Ovary (tissue), 10 donors: Measurements from ENCODE around the gene ADGRG2. TPM values are rescaled to one million over a fixed set of nuclear protein-coding genes. Genes with fewer than 3 reads are reported as not detected.

ENCODE experiments used
- DNase-seq, 5 donors: peaks; one replicate each; pipeline ENCODE4 v3.0.0-alpha.2; 2019 to 2020
- H3K27ac ChIP-seq, 2 donors: fragments of 200-600 bp; one replicate each; pipeline versions ENCODE4 v1.5.1 to v1.8.0; 2019 to 2022
- H3K27me3 ChIP-seq: fragments of 200-600 bp; one replicate; pipeline ENCODE4 v1.8.0; 2022
- H3K36me3 ChIP-seq: fragments of 200-600 bp; sonication (generic); one replicate; pipeline ENCODE4 v1.5.1; 2019
- H3K4me1 ChIP-seq: one replicate; pipeline ENCODE4 v1.8.1; 2013; ENCODE audit warnings: mild to moderate bottlenecking, moderate library complexity; ENCODE audit not compliant: insufficient read depth
- H3K4me3 ChIP-seq: fragments of 200-600 bp; sonication (generic); one replicate; pipeline ENCODE4 v1.5.1; 2017
- H3K9me3 ChIP-seq, 2 donors: fragments of 200-600 bp in 1 of 2; sonication (generic) in 1 of 2; one replicate each; pipeline versions ENCODE4 v1.5.1 to v1.8.1; 2013 to 2019; ENCODE audit warnings: mild to moderate bottlenecking in 1 of 2, moderate library complexity in 1 of 2
- EP300 ChIP-seq: sonication (generic); formaldehyde crosslinking; IDR thresholded peaks from one replicate; pipeline ENCODE4 v1.6.1; 2017; ENCODE audit warnings: antibody characterized with exemption
- POLR2A ChIP-seq: fragments of 450-650 bp; IDR thresholded peaks from one replicate; pipeline ENCODE4 v1.6.1; 2017; ENCODE audit warnings: antibody characterized with exemption, mild to moderate bottlenecking, moderate library complexity
- WGBS, 3 donors: extraction: QIAGEN DNeasy Blood & Tissue Kit in 1 of 3; methylation state at CpG; one replicate each; pipeline versions ENCODE4 v1.1.5 to v1.1.7; 2013 to 2017; 5-methylcytosine and 5-hydroxymethylcytosine counted together
- intact Hi-C, 4 donors: fragments of 100-400 bp; cut with DNase I; formaldehyde crosslinking; loops; one replicate each; pipeline versions ENCODE4 v1.11.0 to v1.15.1; 2022 to 2023
- long read RNA-seq, 3 donors: library from polyadenylated mRNA in 2 of 3; unstranded in 2 of 3; transcript quantifications; one replicate each; pipeline ENCODE4 v2.0.0 and lab custom pipeline, GENCODE V29; 2021 to 2026
- polyA plus RNA-seq, 2 donors: library from polyadenylated mRNA; stranded (reverse); fragments of 200-250 nt in 1 of 2; fragments of 350-450 nt in 1 of 2; fragmentation: Illumina TruSeq in 1 of 2; extraction: RNeasy Lipid Tissue Mini Kit (QIAGEN cat#74804) in 1 of 2; gene quantifications; one replicate each; pipeline ENCODE4 v1.2.3, GENCODE V29; 2013 to 2014
- total RNA-seq, 7 donors: library from RNA; depleted of rRNA in 2 of 7; stranded (reverse); fragments of >200 nt in 2 of 7; fragmentation: NEBNext Ultra II Directional in 3 of 7; extraction: Animal tissue kit (Norgen Biotek cat#: 25700) in 3 of 7; gene quantifications; one replicate each; pipeline versions ENCODE4 v1.1.0 to v1.2.4, GENCODE V29; 2016 to 2023
- TF ChIP-seq, protein P1 (sequence below), 3 donors: fragments of 450-650 bp in 2 of 3; fragments of 200-600 bp in 1 of 3; IDR thresholded peaks; one replicate each; pipeline versions ENCODE4 v1.5.1 to v1.8.0; 2016 to 2022; ENCODE audit warnings: antibody characterized with exemption in 3 of 3, mild to moderate bottlenecking in 1 of 3
- donor health status: DM: no; HTN: no; CAD: no; lungs with moderate emphysema.
- donor health status: DM: no; HTN: no; CAD: no.
- donor health status: Bipolar disorder and iron deficiency.
- donor health status: DM: yes; HTN: yes; CAD: no.
- donor health status: DM: no; HTN: no; CAD: no.
- donor health status: DM: yes; HTN: yes; CAD: no.

Gene ADGRG2, protein sequence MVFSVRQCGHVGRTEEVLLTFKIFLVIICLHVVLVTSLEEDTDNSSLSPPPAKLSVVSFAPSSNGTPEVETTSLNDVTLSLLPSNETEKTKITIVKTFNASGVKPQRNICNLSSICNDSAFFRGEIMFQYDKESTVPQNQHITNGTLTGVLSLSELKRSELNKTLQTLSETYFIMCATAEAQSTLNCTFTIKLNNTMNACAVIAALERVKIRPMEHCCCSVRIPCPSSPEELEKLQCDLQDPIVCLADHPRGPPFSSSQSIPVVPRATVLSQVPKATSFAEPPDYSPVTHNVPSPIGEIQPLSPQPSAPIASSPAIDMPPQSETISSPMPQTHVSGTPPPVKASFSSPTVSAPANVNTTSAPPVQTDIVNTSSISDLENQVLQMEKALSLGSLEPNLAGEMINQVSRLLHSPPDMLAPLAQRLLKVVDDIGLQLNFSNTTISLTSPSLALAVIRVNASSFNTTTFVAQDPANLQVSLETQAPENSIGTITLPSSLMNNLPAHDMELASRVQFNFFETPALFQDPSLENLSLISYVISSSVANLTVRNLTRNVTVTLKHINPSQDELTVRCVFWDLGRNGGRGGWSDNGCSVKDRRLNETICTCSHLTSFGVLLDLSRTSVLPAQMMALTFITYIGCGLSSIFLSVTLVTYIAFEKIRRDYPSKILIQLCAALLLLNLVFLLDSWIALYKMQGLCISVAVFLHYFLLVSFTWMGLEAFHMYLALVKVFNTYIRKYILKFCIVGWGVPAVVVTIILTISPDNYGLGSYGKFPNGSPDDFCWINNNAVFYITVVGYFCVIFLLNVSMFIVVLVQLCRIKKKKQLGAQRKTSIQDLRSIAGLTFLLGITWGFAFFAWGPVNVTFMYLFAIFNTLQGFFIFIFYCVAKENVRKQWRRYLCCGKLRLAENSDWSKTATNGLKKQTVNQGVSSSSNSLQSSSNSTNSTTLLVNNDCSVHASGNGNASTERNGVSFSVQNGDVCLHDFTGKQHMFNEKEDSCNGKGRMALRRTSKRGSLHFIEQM
- 10 to 100 TPM in 2 of 7 donors, 1 to 10 TPM in 2, under 1 TPM in 3; 0.08 to 16.2 (median 1.4) TPM for total RNA-seq
- 1 to 10 TPM in 1 of 2 donors, under 1 TPM in 1; 0.12 to 1.3 TPM for polyA plus RNA-seq
- long read RNA-seq, donor 1, partial matches to known transcripts: 0 of 3 reads
- long read RNA-seq, donor 1, other reads (novel, unspliced or antisense): 3 of 3 reads
- long read RNA-seq, donor 2, full-length matches to known transcripts: 1 of 1 reads
- long read RNA-seq, donor 2, partial matches to known transcripts: 0 of 1 reads
- long read RNA-seq, donor 2, other reads (novel, unspliced or antisense): 0 of 1 reads
- long read RNA-seq, donor 3, partial matches to known transcripts: 4 of 11 reads
- long read RNA-seq, donor 3, other reads (novel, unspliced or antisense): 7 of 11 reads

- Histone ChIP-seq H3K36me3 (no peaks in the 10 kb centered on the region), H3K27ac (no peak within 1 kb of the TSS), H3K27me3 (no peaks in the 10 kb centered on the region), H3K9me3 (no peaks in the 10 kb centered on the region), H3K4me3 (peak within 1 kb of the TSS; percentile 30), H3K4me1 (peaks cover 2% of the 10 kb centered on the region)
- TF ChIP-seq EP300 (no peak), POLR2A (no peak)
- TF ChIP-seq, protein P1, sequence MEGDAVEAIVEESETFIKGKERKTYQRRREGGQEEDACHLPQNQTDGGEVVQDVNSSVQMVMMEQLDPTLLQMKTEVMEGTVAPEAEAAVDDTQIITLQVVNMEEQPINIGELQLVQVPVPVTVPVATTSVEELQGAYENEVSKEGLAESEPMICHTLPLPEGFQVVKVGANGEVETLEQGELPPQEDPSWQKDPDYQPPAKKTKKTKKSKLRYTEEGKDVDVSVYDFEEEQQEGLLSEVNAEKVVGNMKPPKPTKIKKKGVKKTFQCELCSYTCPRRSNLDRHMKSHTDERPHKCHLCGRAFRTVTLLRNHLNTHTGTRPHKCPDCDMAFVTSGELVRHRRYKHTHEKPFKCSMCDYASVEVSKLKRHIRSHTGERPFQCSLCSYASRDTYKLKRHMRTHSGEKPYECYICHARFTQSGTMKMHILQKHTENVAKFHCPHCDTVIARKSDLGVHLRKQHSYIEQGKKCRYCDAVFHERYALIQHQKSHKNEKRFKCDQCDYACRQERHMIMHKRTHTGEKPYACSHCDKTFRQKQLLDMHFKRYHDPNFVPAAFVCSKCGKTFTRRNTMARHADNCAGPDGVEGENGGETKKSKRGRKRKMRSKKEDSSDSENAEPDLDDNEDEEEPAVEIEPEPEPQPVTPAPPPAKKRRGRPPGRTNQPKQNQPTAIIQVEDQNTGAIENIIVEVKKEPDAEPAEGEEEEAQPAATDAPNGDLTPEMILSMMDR (IDR thresholded peaks at IDR 0.05): no peak
- 12 to 23% (median 15%) methylated on average over 44 to 106 of the region's 107 CpGs for WGBS, 3 donors
- DNase-seq: peak; percentile 17 to 53 (median 36)
- intact Hi-C loops: no loop called here
Observed at GRCh38 chrX:19121898-19122640, at the start of gene ADGRG2. TSS of gene ADGRG2 (minus strand) at chrX:19122468. CDS start at chrX:19068834, 53,634 bp downstream.

DNA sequence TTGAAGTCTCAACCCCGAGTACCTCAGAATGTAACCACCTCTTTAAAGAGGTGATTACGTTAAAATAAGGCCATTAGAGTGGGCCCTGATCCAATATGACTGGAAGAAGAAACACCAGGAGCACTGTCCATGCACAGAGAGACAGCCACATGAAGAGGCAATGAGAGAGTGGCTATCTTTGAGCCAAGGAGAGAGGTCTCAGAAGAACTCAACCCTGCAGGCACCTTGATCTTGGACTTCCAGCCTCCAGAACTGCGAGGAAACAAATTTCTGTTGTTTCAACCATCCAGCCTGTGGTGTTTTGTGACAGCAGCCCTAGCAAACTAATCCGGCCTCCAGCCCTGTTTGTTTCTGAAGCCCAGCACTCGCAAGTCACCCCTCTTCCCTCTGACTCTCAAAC, 46.3 kb upstream of the ADGRG2 start:
- Histone ChIP-seq H3K27ac (no peak overlapping the region), H3K36me3 (no peaks in the 10 kb centered on the region), H3K9me3 (no peaks in the 10 kb centered on the region), H3K27me3 (no peaks in the 10 kb centered on the region), H3K4me3 (no peak overlapping the region), H3K4me1 (no peaks in the 10 kb centered on the region)
- TF ChIP-seq, protein P1 (IDR thresholded peaks at IDR 0.05): no peak
- 74 to 76% (median 74%) methylated on average over 5 of the region's 5 CpGs for WGBS, 3 donors
- no peak for DNase-seq
- intact Hi-C loops: no loop called here

DNA sequence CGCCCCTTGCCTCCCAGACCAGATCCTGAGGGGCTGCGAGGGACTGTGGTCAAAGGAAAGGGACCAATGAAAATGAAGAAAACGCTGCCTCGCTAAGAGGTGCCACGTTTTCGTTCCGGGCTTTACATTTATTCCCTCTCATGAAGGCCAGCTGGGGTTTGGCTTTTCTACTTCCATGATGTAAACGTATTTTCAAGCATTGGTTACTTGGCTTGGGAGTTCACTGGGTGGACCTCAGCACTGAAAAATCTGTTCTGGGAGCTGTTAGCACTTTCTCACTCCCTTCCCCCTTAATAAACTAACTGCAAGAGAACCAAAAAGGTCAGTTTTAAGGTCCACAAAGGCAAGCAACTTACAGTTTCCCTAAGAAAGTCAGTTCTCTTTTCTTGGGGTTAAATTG, 40.6 kb upstream of the ADGRG2 start:
- TF ChIP-seq EP300 (no peak), POLR2A (no peak)
- TF ChIP-seq, protein P1 (IDR thresholded peaks at IDR 0.05): no peak
- intact Hi-C loops: no loop called here
- Histone ChIP-seq H3K4me1 (no peaks in the 10 kb centered on the region), H3K27me3 (no peaks in the 10 kb centered on the region), H3K4me3 (no peak overlapping the region), H3K27ac (no peak overlapping the region), H3K9me3 (no peaks in the 10 kb centered on the region), H3K36me3 (no peaks in the 10 kb centered on the region)
- no peak for DNase-seq
- 76 to 79% (median 78%) methylated on average over 8 of the region's 8 CpGs for WGBS, 3 donors
